ENCODE measurements around the gene PERP.

The PERP gene

DNA sequence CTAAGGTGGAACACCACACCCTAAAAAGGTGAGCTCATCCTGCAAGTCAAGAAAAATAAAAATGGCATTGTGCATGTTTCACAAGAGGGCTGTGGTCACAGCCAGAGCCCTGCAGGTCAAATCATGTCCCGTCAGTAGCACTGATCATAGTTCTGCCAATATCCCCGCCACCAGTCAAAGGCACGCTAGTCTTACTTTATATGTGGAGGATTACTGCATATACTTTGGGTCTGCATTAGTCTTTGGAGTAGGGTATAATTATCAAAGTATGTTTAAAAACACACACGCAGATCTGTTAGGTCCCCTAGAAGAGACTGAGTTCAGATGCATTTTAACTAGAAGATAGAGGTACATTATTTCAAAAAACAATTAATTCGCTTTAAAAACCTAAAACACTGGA is 1.8 kb downstream of the PERP start:
- TF ChIP-seq ZNF8 (CRISPR knock-in tag; IDR thresholded peaks at IDR 0.05): no peak
- no peak for TF ChIP-seq ISL1 (CRISPR knock-in tag; IDR thresholded peaks at IDR 0.05)
- no peak for TF ChIP-seq ZFP3 (CRISPR knock-in tag; IDR thresholded peaks at IDR 0.05)
- TF ChIP-seq ZFP30 (CRISPR knock-in tag; IDR thresholded peaks at IDR 0.05): no peak
- no peak for ATAC-seq

DNA sequence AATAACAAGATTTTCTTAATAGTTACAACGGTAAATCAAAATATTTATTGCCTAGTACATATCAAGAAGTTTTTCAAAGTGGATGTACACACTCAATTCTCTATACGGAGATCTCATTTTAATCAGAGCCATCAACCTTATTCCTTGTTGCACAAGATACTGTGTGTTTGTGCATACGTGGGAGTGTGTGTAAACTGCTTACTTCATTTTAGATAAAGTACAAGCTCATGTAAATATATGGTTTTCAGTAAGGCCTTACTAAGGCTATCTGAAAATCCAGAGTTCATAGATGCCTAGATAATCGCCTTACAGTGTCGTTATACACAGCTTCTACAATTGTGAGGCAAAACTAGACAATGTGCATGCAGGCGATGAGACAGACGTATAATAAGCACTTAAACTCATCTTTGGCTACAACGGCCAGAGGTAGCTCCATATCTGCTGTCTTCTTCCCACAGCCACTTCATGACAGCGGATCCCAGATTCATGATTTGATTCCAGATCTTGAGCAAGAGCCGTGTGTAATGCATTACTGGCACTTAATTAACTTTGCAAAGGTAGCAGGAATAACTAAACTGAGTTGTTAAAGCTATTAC is 2.5 kb downstream of the PERP start:
- ATAC-seq: no peak
- TF ChIP-seq, protein P1, sequence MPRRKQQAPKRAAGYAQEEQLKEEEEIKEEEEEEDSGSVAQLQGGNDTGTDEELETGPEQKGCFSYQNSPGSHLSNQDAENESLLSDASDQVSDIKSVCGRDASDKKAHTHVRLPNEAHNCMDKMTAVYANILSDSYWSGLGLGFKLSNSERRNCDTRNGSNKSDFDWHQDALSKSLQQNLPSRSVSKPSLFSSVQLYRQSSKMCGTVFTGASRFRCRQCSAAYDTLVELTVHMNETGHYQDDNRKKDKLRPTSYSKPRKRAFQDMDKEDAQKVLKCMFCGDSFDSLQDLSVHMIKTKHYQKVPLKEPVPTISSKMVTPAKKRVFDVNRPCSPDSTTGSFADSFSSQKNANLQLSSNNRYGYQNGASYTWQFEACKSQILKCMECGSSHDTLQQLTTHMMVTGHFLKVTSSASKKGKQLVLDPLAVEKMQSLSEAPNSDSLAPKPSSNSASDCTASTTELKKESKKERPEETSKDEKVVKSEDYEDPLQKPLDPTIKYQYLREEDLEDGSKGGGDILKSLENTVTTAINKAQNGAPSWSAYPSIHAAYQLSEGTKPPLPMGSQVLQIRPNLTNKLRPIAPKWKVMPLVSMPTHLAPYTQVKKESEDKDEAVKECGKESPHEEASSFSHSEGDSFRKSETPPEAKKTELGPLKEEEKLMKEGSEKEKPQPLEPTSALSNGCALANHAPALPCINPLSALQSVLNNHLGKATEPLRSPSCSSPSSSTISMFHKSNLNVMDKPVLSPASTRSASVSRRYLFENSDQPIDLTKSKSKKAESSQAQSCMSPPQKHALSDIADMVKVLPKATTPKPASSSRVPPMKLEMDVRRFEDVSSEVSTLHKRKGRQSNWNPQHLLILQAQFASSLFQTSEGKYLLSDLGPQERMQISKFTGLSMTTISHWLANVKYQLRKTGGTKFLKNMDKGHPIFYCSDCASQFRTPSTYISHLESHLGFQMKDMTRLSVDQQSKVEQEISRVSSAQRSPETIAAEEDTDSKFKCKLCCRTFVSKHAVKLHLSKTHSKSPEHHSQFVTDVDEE (CRISPR knock-in tag; IDR thresholded peaks at IDR 0.05): no peak
- TF ChIP-seq ZNF70 (CRISPR knock-in tag; IDR thresholded peaks at IDR 0.05): no peak
- no peak for TF ChIP-seq TOX (CRISPR knock-in tag; IDR thresholded peaks at IDR 0.05; ENCODE audit: borderline replicate concordance)
- TF ChIP-seq ZNF565 (CRISPR knock-in tag; conservative IDR thresholded peaks at IDR 0.05; ENCODE audit: low read depth): no peak
- TF ChIP-seq PPARA (CRISPR knock-in tag; IDR thresholded peaks at IDR 0.05; ENCODE audit: borderline replicate concordance): no peak
- no peak for TF ChIP-seq ESRRG (CRISPR knock-in tag; IDR thresholded peaks at IDR 0.05)
- TF ChIP-seq GLIS3 (CRISPR knock-in tag; IDR thresholded peaks at IDR 0.05): no peak
- no peak for TF ChIP-seq OSR1 (CRISPR knock-in tag; IDR thresholded peaks at IDR 0.05)
- TF ChIP-seq ARNTL (CRISPR knock-in tag; IDR thresholded peaks at IDR 0.05; ENCODE audit: borderline replicate concordance, low read depth): no peak
- TF ChIP-seq, protein P2, sequence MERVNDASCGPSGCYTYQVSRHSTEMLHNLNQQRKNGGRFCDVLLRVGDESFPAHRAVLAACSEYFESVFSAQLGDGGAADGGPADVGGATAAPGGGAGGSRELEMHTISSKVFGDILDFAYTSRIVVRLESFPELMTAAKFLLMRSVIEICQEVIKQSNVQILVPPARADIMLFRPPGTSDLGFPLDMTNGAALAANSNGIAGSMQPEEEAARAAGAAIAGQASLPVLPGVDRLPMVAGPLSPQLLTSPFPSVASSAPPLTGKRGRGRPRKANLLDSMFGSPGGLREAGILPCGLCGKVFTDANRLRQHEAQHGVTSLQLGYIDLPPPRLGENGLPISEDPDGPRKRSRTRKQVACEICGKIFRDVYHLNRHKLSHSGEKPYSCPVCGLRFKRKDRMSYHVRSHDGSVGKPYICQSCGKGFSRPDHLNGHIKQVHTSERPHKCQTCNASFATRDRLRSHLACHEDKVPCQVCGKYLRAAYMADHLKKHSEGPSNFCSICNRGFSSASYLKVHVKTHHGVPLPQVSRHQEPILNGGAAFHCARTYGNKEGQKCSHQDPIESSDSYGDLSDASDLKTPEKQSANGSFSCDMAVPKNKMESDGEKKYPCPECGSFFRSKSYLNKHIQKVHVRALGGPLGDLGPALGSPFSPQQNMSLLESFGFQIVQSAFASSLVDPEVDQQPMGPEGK (CRISPR knock-in tag; IDR thresholded peaks at IDR 0.05; ENCODE audit: borderline replicate concordance): no peak
- TF ChIP-seq ZC3H10 (CRISPR knock-in tag; IDR thresholded peaks at IDR 0.05): no peak
- no peak for TF ChIP-seq ISL1 (CRISPR knock-in tag; IDR thresholded peaks at IDR 0.05)
- no peak for TF ChIP-seq RARB (CRISPR knock-in tag; IDR thresholded peaks at IDR 0.05)

DNA sequence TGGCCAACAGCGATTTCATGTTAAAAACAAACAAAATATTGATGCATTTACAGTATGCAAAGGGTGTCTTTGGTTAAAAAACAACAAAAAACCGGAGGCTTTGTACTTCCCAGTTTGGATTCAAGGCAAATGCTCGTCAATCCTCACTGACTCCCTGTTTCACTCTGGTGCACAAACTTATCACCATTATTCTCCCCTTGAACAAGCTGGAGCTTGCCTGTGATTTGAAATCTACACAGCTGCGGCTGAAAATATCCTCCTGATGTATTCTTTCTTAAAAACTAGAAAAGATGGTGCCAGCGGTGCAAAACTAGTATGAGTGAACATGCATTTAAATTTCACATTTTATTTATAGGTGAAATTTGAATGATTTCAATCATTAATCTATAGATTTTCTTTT is 3.3 kb downstream of the PERP start:
- no peak for ATAC-seq
- TF ChIP-seq, protein P3, sequence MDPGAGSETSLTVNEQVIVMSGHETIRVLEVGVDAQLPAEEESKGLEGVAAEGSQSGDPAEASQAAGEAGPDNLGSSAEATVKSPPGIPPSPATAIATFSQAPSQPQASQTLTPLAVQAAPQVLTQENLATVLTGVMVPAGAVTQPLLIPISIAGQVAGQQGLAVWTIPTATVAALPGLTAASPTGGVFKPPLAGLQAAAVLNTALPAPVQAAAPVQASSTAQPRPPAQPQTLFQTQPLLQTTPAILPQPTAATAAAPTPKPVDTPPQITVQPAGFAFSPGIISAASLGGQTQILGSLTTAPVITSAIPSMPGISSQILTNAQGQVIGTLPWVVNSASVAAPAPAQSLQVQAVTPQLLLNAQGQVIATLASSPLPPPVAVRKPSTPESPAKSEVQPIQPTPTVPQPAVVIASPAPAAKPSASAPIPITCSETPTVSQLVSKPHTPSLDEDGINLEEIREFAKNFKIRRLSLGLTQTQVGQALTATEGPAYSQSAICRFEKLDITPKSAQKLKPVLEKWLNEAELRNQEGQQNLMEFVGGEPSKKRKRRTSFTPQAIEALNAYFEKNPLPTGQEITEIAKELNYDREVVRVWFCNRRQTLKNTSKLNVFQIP (CRISPR knock-in tag; IDR thresholded peaks at IDR 0.05; ENCODE audit: borderline replicate concordance, low read depth): no peak
- TF ChIP-seq OSR1 (CRISPR knock-in tag; IDR thresholded peaks at IDR 0.05) (no peak), GLIS3 (CRISPR knock-in tag; IDR thresholded peaks at IDR 0.05) (no peak), TOX (CRISPR knock-in tag; IDR thresholded peaks at IDR 0.05; ENCODE audit: borderline replicate concordance) (no peak), BACH2 (CRISPR knock-in tag; IDR thresholded peaks at IDR 0.05; ENCODE audit: borderline replicate concordance) (no peak), ZFP3 (CRISPR knock-in tag; IDR thresholded peaks at IDR 0.05) (no peak)

DNA sequence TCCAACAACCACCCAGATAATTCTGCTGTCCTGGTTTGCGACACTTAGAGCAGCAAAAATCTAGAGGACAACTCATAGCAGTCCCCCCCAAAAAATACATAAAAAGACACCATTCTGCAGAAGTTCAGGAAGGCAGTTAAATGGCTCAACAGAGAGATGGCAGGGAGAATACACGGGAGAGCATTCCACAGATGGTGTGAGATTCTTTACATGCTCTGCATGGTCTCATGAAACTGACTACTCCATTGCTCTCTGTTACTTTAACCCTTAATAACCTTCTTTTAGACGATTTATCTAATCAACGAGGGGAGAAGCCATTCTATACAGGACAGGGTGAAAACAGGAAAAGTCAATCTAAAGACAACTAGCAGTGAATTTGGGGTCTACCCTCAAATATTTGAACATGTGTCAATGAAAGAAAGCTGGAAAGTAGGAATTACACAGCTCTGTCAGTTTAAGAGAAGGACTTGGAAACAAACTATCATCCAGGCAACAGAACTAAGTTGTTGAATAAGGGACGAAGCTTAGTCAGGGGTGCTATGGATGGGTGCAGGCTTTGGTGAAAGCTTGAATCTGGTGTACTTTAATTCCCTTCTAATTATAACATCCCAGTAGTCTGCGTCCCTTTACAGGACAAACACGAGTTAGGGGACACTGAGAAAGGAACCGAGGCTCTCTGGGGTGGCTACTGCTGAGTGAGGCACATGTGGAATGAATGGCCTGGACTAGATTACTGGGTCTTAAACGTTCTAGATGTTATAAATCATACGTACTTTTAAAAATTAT is 5.1 kb downstream of the PERP start:
- no peak for ATAC-seq
- TF ChIP-seq TCF4 (CRISPR knock-in tag; IDR thresholded peaks at IDR 0.05; ENCODE audit: borderline replicate concordance): no peak
- TF ChIP-seq, protein P2 (CRISPR knock-in tag; IDR thresholded peaks at IDR 0.05; ENCODE audit: borderline replicate concordance): no peak
- TF ChIP-seq BACH2 (CRISPR knock-in tag; IDR thresholded peaks at IDR 0.05; ENCODE audit: borderline replicate concordance): no peak
- no peak for TF ChIP-seq ESRRG (CRISPR knock-in tag; IDR thresholded peaks at IDR 0.05)
- TF ChIP-seq ZFP3 (CRISPR knock-in tag; IDR thresholded peaks at IDR 0.05): no peak

Measured in SK-N-SH treated with all-trans-retinoic acid at 6 μM for 48 hours (cell line).